Neutrophil (primary cell): ENCODE data around the gene SOSTDC1.

Experiments
- H3K27ac ChIP-seq: fragments of 200-600 bp; sonication (generic); 2 replicates; pipeline ENCODE4 v1.5.1; 2016; ENCODE audit warnings: mild to moderate bottlenecking, moderate library complexity
- H3K27me3 ChIP-seq: fragments of 200-600 bp; sonication (generic); 2 replicates; pipeline ENCODE4 v1.6.0; 2016; ENCODE audit warnings: mild to moderate bottlenecking
- H3K36me3 ChIP-seq: fragments of 200-600 bp; sonication (generic); 2 replicates; pipeline ENCODE4 v1.5.1; 2017
- H3K4me1 ChIP-seq, 2 experiments: fragments of 200-600 bp in 1 of 2; sonication (generic) in 1 of 2; 1 replicate in 1 of 2; 2 replicates in 1 of 2; pipeline versions ENCODE4 v1.5.1 to v1.6.1; 2013 to 2016; ENCODE audit warnings: low read depth in 1 of 2, low read length in 1 of 2, mild to moderate bottlenecking in 1 of 2, moderate library complexity in 1 of 2; ENCODE audit not compliant: control insufficient read depth in 1 of 2, insufficient read depth in 1 of 2
- H3K4me3 ChIP-seq, 2 experiments: fragments of 200-600 bp in 1 of 2; sonication (generic) in 1 of 2; 1 replicate in 1 of 2; 2 replicates in 1 of 2; pipeline ENCODE4 v1.5.1; 2013 to 2016; ENCODE audit warnings: low read depth in 1 of 2, low read length in 1 of 2, mild to moderate bottlenecking in 1 of 2, moderate library complexity in 1 of 2
- H3K9me3 ChIP-seq: fragments of 200-600 bp; sonication (generic); 2 replicates; pipeline ENCODE4 v1.5.1; 2016
- TF ChIP-seq, protein P1 (sequence below): fragments of 200-600 bp; sonication (generic); IDR thresholded peaks from 2 replicates; pipeline ENCODE4 v1.5.1; 2016; ENCODE audit warnings: antibody characterized with exemption

Gene SOSTDC1

GRCh38 chr7:16494551-16494950, 29.0 kb upstream of the SOSTDC1 start:
- H3K27ac ChIP-seq: no peak overlapping the region
- H3K4me3 ChIP-seq: no peak overlapping the region
- TF ChIP-seq, protein P1, sequence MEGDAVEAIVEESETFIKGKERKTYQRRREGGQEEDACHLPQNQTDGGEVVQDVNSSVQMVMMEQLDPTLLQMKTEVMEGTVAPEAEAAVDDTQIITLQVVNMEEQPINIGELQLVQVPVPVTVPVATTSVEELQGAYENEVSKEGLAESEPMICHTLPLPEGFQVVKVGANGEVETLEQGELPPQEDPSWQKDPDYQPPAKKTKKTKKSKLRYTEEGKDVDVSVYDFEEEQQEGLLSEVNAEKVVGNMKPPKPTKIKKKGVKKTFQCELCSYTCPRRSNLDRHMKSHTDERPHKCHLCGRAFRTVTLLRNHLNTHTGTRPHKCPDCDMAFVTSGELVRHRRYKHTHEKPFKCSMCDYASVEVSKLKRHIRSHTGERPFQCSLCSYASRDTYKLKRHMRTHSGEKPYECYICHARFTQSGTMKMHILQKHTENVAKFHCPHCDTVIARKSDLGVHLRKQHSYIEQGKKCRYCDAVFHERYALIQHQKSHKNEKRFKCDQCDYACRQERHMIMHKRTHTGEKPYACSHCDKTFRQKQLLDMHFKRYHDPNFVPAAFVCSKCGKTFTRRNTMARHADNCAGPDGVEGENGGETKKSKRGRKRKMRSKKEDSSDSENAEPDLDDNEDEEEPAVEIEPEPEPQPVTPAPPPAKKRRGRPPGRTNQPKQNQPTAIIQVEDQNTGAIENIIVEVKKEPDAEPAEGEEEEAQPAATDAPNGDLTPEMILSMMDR: no peak
- H3K4me1 ChIP-seq: no peaks in the 10 kb centered on the region
- H3K9me3 ChIP-seq: no peaks in the 10 kb centered on the region
- no peaks in the 10 kb centered on the region for H3K27me3 ChIP-seq
- no peaks in the 10 kb centered on the region for H3K36me3 ChIP-seq

GRCh38 chr7:16493266-16493665, 27.7 kb upstream of the SOSTDC1 start:
- Histone ChIP-seq H3K27ac (no peak overlapping the region), H3K36me3 (no peaks in the 10 kb centered on the region), H3K4me3 (no peak overlapping the region), H3K9me3 (no peaks in the 10 kb centered on the region), H3K4me1 (no peaks in the 10 kb centered on the region), H3K27me3 (no peaks in the 10 kb centered on the region)
- TF ChIP-seq, protein P1: no peak

- no peak overlapping the region for H3K27ac ChIP-seq
- H3K4me1 ChIP-seq: no peaks in the 10 kb centered on the region
- H3K4me3 ChIP-seq: no peak overlapping the region
- H3K9me3 ChIP-seq: no peaks in the 10 kb centered on the region
- no peaks in the 10 kb centered on the region for H3K27me3 ChIP-seq
- TF ChIP-seq, protein P1: no peak
- H3K36me3 ChIP-seq: no peaks in the 10 kb centered on the region
Measured at GRCh38 chr7:16492513-16493062, 27.1 kb upstream of the SOSTDC1 start.

- Histone ChIP-seq H3K4me1 (no peaks in the 10 kb centered on the region), H3K36me3 (no peaks in the 10 kb centered on the region), H3K27ac (no peak overlapping the region), H3K27me3 (no peaks in the 10 kb centered on the region), H3K9me3 (no peaks in the 10 kb centered on the region), H3K4me3 (no peak overlapping the region)
- TF ChIP-seq, protein P1: no peak
Measured at GRCh38 chr7:16491148-16491547, 25.6 kb upstream of the SOSTDC1 start.

DNA sequence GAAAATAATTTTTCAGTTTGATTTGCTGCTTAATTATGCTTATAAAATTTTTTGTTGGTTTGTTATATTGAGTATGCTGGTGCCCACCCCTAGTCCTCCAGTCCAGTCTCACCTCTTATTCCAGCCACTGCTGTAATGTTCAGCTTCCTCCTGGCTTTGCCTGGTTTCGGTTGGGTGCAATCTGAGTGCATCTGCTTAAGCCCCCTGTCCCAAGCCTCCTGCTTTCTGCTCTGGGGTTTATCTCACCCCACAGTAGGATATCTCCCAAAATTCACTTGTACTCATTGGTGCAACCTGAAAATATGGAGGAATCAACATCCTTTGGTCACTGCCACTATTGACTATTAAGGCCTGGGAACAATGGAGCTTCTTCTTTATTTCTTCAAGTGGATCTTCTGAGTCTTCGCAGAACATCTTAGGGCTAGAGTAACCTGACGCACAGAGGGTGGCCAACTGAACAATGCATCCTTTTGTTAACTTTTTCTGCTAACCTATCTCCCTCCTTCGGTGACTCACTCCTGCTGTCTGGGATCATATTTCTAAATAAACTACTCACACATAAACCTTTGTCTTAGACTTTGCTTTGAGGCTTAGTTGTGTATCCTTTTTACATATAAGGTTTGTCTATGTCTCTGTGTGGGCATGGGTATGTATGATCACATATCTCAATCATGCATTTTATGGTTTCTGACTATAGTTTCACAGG, 19.1 kb upstream of the SOSTDC1 start:
- Histone ChIP-seq H3K4me1 (no peaks in the 10 kb centered on the region), H3K27ac (no peak overlapping the region)
- TF ChIP-seq, protein P1: no peak

More for the DNA sequence above, 19.1 kb upstream of the SOSTDC1 start:
- H3K4me3 ChIP-seq: no peak overlapping the region
- H3K27me3 ChIP-seq: no peaks in the 10 kb centered on the region
- H3K36me3 ChIP-seq: no peaks in the 10 kb centered on the region
- H3K9me3 ChIP-seq: no peaks in the 10 kb centered on the region
